ENCODE results near the gene CAMTA1.

The CAMTA1 gene

GRCh38 chr1:7614576-7615074 is 829.4 kb downstream of the CAMTA1 start:
- no peak for DNase-seq

GRCh38 chr1:7615138-7615537 is 829.9 kb downstream of the CAMTA1 start:
- DNase-seq, result no peak

GRCh38 chr1:7616076-7616832 is 831.0 kb downstream of the CAMTA1 start:
- no peak for DNase-seq

GRCh38 chr1:7616953-7617352 is 831.7 kb downstream of the CAMTA1 start:
- no peak for DNase-seq

GRCh38 chr1:7617826-7618225 is 832.6 kb downstream of the CAMTA1 start:
- no peak for DNase-seq

- DNase-seq, result no peak
Measured at GRCh38 chr1:7620196-7620595, 834.9 kb downstream of the CAMTA1 start.

GRCh38 chr1:7621334-7622219 is 836.3 kb downstream of the CAMTA1 start:
- no peak for DNase-seq

GRCh38 chr1:7623842-7624241 is 838.6 kb downstream of the CAMTA1 start:
- no peak for DNase-seq

- no peak for DNase-seq
Measured at GRCh38 chr1:7624791-7625355, 839.6 kb downstream of the CAMTA1 start.

- no peak for DNase-seq
Measured at GRCh38 chr1:7625401-7625800, 840.1 kb downstream of the CAMTA1 start.

GRCh38 chr1:7628273-7628672 is 843.0 kb downstream of the CAMTA1 start:
- DNase-seq, result no peak

GRCh38 chr1:7629011-7629410 is 843.8 kb downstream of the CAMTA1 start:
- no peak for DNase-seq

- no peak for DNase-seq
Measured at GRCh38 chr1:7629465-7630195, 844.4 kb downstream of the CAMTA1 start.

GRCh38 chr1:7630378-7630777 is 845.1 kb downstream of the CAMTA1 start:
- DNase-seq, result peak; percentile 78

GRCh38 chr1:7632176-7632575 is 846.9 kb downstream of the CAMTA1 start:
- no peak for DNase-seq

GRCh38 chr1:7632681-7633080 is 847.4 kb downstream of the CAMTA1 start:
- no peak for DNase-seq

- no peak for DNase-seq
Measured at GRCh38 chr1:7633506-7634245, 848.4 kb downstream of the CAMTA1 start.

GRCh38 chr1:7634546-7635240 is 849.4 kb downstream of the CAMTA1 start:
- DNase-seq, result no peak

GRCh38 chr1:7636795-7637526 is 851.7 kb downstream of the CAMTA1 start:
- DNase-seq, result no peak

- no peak for DNase-seq
Measured at GRCh38 chr1:7638078-7638477, 852.8 kb downstream of the CAMTA1 start.

Measured in NCI-H1105 treated with DMSO at 0.1 percent for 48 hours (cell line).